T-helper 2 cell treated with Interferon-gamma antibody and Interleukin-4, amounts not matched to agents 100 ng/mL and 5 ng/mL, for 36 hours (primary cell): ENCODE data around the gene ZNF346. TPM values are rescaled to one million over a fixed set of nuclear protein-coding genes. Genes with fewer than 3 reads are reported as not detected.

Source experiments
- intact Hi-C: fragments of 100-400 bp; cut with micrococcal nuclease; formaldehyde crosslinking; loops from one replicate; pipeline ENCODE4 v1.15.1; 2023
- total RNA-seq: library from RNA; stranded (reverse); gene quantifications from 2 replicates; pipeline ENCODE4 v1.2.3, GENCODE V29; 2022

Gene ZNF346
- total RNA-seq, 1 donor from 2014 or later = 32.7 TPM

GRCh38 chr5:177113566-177114424, 91.3 kb downstream of the ZNF346 start:
- intact Hi-C loops = loop anchor here (2.0 to 5.0 kb wide), 3 partner anchors 41 to 453 kb away; partner anchors contain the start of genes PRELID1 and RAB24

GRCh38 chr5:177116631-177117373, 94.3 kb downstream of the ZNF346 start:
- intact Hi-C loops = loop anchor here (2.0 to 5.0 kb wide), 2 partner anchors 16 to 340 kb away; partner anchors contain the start of gene NSD1

- intact Hi-C loops = loop anchor here (2.0 to 5.0 kb wide), 2 partner anchors 15 to 340 kb away; partner anchors contain the start of gene NSD1
Observed at GRCh38 chr5:177117441-177118045, 95.0 kb downstream of the ZNF346 start.

- intact Hi-C loops = no loop called here
Observed at GRCh38 chr5:177122566-177122965, 100.1 kb downstream of the ZNF346 start.

GRCh38 chr5:177123789-177124485, 101.4 kb downstream of the ZNF346 start:
- intact Hi-C loops = no loop called here

GRCh38 chr5:177124486-177124991, 102.0 kb downstream of the ZNF346 start:
- intact Hi-C loops = no loop called here

GRCh38 chr5:177126771-177127170, 104.3 kb downstream of the ZNF346 start:
- intact Hi-C loops = no loop called here

GRCh38 chr5:177128551-177128981, 106.1 kb downstream of the ZNF346 start:
- intact Hi-C loops = no loop called here

- intact Hi-C loops = loop anchor here (5.0 kb wide), 1 partner anchor 297 kb away; the partner anchor contains the start of gene GRK6
Observed at GRCh38 chr5:177130211-177131018, 107.9 kb downstream of the ZNF346 start.

Other genes starting within 250 kb of the ZNF346 start
- not detected in 2 replicates for gene UNC5A, start 212.1 kb upstream of the ZNF346 start, total RNA-seq
- 0.20 and 0.39 TPM in 2 replicates for gene HK3, start 123.3 kb upstream of the ZNF346 start, total RNA-seq
- 45.4 and 49.7 TPM in 2 replicates for gene UIMC1, start 15.9 kb upstream of the ZNF346 start, total RNA-seq
- 0.91 and 1.5 TPM in 2 replicates for gene FGFR4, start 64.2 kb downstream of the ZNF346 start, total RNA-seq
- gene NSD1, start 111.1 kb downstream of the ZNF346 start, total RNA-seq = 99.7 and 103 TPM in 2 replicates